Measurements from ENCODE around the gene GLIS1.

DNA sequence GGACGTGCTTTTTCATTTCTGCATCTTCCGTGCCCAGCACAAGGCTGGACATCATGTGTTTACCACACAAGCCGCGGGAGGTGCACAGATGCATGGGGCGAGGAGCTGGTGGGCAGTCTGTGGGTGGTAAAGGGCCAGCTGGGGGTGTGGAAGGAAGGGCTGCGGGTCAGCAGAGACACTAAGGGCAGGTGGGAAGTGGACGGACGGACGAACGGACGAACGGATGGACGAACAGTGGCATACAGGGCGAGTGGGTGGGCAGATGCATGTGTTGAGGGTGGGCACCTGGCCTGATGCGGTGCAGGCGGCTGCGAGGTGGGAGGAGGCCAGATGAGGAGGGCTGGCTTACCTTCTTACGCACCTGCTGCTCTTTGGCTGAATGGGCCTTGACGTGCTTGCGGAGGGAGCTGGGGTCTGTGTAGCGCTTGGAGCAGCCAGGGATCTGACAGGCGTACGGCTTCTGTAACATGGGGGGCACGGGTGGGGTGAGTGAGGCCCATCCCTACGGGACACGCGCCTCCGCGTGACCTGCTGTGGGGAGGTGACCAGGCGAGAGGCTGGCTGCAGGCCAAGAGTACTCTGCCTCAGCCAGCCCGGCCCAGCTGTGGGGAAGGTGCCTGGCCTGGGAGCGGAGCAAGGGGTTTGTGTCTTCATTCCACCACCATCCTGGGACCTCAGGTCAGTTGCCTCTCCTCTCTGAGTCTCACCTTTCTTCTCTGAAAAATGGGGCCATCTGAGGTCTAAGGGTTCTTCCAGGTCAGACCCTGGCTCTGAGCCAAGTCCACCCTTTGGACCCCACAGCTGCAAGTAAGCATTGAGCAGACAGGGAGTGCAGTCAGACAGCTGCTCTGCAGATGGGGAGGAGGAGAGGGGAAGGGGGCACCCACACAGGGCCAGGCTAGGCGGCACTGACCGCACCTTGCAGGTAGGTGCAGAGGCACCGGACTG, 214.3 kb downstream of the GLIS1 start:
- TF ChIP-seq, protein P1, sequence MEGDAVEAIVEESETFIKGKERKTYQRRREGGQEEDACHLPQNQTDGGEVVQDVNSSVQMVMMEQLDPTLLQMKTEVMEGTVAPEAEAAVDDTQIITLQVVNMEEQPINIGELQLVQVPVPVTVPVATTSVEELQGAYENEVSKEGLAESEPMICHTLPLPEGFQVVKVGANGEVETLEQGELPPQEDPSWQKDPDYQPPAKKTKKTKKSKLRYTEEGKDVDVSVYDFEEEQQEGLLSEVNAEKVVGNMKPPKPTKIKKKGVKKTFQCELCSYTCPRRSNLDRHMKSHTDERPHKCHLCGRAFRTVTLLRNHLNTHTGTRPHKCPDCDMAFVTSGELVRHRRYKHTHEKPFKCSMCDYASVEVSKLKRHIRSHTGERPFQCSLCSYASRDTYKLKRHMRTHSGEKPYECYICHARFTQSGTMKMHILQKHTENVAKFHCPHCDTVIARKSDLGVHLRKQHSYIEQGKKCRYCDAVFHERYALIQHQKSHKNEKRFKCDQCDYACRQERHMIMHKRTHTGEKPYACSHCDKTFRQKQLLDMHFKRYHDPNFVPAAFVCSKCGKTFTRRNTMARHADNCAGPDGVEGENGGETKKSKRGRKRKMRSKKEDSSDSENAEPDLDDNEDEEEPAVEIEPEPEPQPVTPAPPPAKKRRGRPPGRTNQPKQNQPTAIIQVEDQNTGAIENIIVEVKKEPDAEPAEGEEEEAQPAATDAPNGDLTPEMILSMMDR (IDR thresholded peaks at IDR 0.05; ENCODE audit: poor library complexity): no peak
- TF ChIP-seq EZH2 (IDR thresholded peaks at IDR 0.05; ENCODE audit: borderline replicate concordance) (no peak), EZH2phosphoT487 (IDR thresholded peaks at IDR 0.05; ENCODE audit: low read depth, severe bottlenecking, unreplicated experiment) (no peak)
